GM12801 (cell line): ENCODE results near the gene SLC25A25.

Source experiments
- CTCF ChIP-seq: IDR thresholded peaks from one replicate; pipeline ENCODE4 v1.5.1; 2011; ENCODE audit warnings: control low read depth; ENCODE audit not compliant: insufficient read length; ENCODE audit errors: extremely low read depth

SLC25A25 gene

GRCh38 chr9:128103589-128103962 is 35.5 kb downstream of the SLC25A25 start:
- TF ChIP-seq CTCF = no peak

GRCh38 chr9:128104171-128104618 is 36.2 kb downstream of the SLC25A25 start:
- TF ChIP-seq CTCF = no peak

GRCh38 chr9:128105538-128106175 is 37.6 kb downstream of the SLC25A25 start:
- no peak for TF ChIP-seq CTCF

- TF ChIP-seq CTCF = no peak
These were observed 38.3 kb downstream of the SLC25A25 start for GRCh38 chr9:128106181-128106939.

- TF ChIP-seq CTCF = no peak
These were observed 39.0 kb downstream of the SLC25A25 start for GRCh38 chr9:128106940-128107467.

GRCh38 chr9:128107468-128108268 is 39.6 kb downstream of the SLC25A25 start:
- no peak for TF ChIP-seq CTCF
